Transverse colon (tissue), 4 donors: Measurements from ENCODE around the gene SEC14L1. TPM values are rescaled to one million over a fixed set of nuclear protein-coding genes. Genes with fewer than 3 reads are reported as not detected.
A peak's percentile ranks its signal among the peaks of the same experiment; 100 is the strongest.

Experiments
- DNase-seq: peaks from one replicate; pipeline ENCODE4 v3.0.0-alpha.2; 2019
- H3K27ac ChIP-seq, 4 donors: fragments of 200-600 bp; sonication (generic); 2 replicates each; pipeline ENCODE4 v1.5.1; 2016 to 2018; ENCODE audit warnings: inconsistent platforms in 4 of 4
- H3K27me3 ChIP-seq: fragments of 200-600 bp; sonication (generic); 2 replicates; pipeline ENCODE4 v1.5.1; 2017; ENCODE audit warnings: inconsistent platforms
- H3K36me3 ChIP-seq, 4 donors: fragments of 200-600 bp; sonication (generic); 2 replicates each; pipeline ENCODE4 v1.5.1; 2017 to 2019; ENCODE audit warnings: inconsistent platforms in 4 of 4
- H3K4me1 ChIP-seq, 4 donors: fragments of 200-600 bp; sonication (generic); 2 replicates each; pipeline ENCODE4 v1.5.1; 2017 to 2020; ENCODE audit warnings: inconsistent platforms in 4 of 4
- H3K4me3 ChIP-seq, 4 donors: fragments of 200-600 bp; sonication (generic); 1 replicate in 1 of 4; 2 replicates in 3 of 4; pipeline versions ENCODE4 v1.5.1 to v1.6.1; 2017 to 2019; ENCODE audit warnings: inconsistent platforms in 4 of 4
- H3K9me3 ChIP-seq, 2 donors: fragments of 200-600 bp; sonication (generic); 2 replicates each; pipeline ENCODE4 v1.5.1; 2017 to 2019; ENCODE audit warnings: inconsistent platforms in 2 of 2
- EP300 ChIP-seq: sonication (generic); formaldehyde crosslinking; IDR thresholded peaks from one replicate; pipeline ENCODE4 v1.6.1; 2017; ENCODE audit warnings: antibody characterized with exemption, low read depth
- POLR2A ChIP-seq: fragments of 450-650 bp; IDR thresholded peaks from one replicate; pipeline ENCODE4 v1.6.1; 2016; ENCODE audit warnings: antibody characterized with exemption, mild to moderate bottlenecking, moderate library complexity
- POLR2AphosphoS5 ChIP-seq, 3 donors: sonication (generic); formaldehyde crosslinking; IDR thresholded peaks; one replicate each; pipeline ENCODE4 v1.6.1; 2016; ENCODE audit warnings: antibody characterized with exemption in 3 of 3
- WGBS, 2 donors: methylation state at CpG; one replicate each; pipeline ENCODE4 v1.1.5; 2018; ENCODE audit warnings: low coverage in 1 of 2; 5-methylcytosine and 5-hydroxymethylcytosine counted together
- in situ Hi-C, 4 donors: fragments of 200-750 bp; cut with MboI; loops; one replicate each; pipeline versions ENCODE4 v1.15.0 to v1.15.1; 2017; ENCODE audit warnings: low sequenced_read_pairs in 3 of 4, low pct_ligation_motif_present in 1 of 4, low pct_unique_long_range_greater_than_20kb in 1 of 4
- intact Hi-C: fragments of 100-400 bp; cut with DNase I; formaldehyde crosslinking; loops from one replicate; pipeline ENCODE4 v1.15.1; 2023; ENCODE audit warnings: low total_unique reads
- total RNA-seq, 4 donors: library from RNA; depleted of rRNA; stranded (reverse); fragments of >200 nt; gene quantifications; one replicate each; pipeline ENCODE4 v1.1.0, GENCODE V29; 2016
- TF ChIP-seq, protein P1 (sequence below), 5 experiments: fragments of 200-600 bp in 3 of 5; fragments of 450-650 bp in 2 of 5; sonication (generic) in 3 of 5; IDR thresholded peaks; 1 replicate in 2 of 5; 2 replicates in 3 of 5; pipeline ENCODE4 v1.5.1; 2016 to 2017; ENCODE audit warnings: antibody characterized with exemption in 5 of 5, inconsistent platforms in 3 of 5, mild to moderate bottlenecking in 2 of 5, moderate library complexity in 1 of 5

The SEC14L1 gene
- total RNA-seq, 4 donors from 2014 or later: 16.8 to 34.6 (median 23.8) TPM

DNA sequence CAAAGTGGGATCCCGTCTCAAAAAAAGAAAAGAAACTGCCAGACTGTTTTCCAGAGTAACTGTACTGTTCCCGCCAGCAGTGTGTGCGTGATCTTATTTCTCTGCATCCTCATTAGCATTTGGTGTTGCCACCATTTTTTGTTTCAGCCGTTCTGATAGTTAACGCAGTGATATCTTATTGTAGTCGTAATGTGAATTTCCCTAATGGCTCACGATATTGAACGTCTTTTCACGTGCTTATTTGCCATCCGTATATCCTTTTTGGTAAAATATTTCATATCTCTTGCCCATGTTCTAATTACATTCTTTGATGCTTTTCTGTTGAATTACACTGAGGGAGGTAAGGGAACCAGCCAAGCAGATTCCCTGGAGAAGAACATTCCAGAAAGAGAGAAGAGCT is 92.4 kb downstream of the SEC14L1 start:
- no peaks in the 10 kb centered on the region for H3K27me3 ChIP-seq
- no peak overlapping the region for H3K27ac ChIP-seq
- DNase-seq: no peak
- peaks cover 0 to 20% (median 16%) of the 10 kb centered on the region in 4 donors for H3K4me1 ChIP-seq
- in situ Hi-C loops: no loop called here
- WGBS, 2 donors: 93 to 97% methylated on average over 10 of the region's 10 CpGs
- no peaks in the 10 kb centered on the region for H3K9me3 ChIP-seq
- no peak overlapping the region for H3K4me3 ChIP-seq
- TF ChIP-seq, protein P1, sequence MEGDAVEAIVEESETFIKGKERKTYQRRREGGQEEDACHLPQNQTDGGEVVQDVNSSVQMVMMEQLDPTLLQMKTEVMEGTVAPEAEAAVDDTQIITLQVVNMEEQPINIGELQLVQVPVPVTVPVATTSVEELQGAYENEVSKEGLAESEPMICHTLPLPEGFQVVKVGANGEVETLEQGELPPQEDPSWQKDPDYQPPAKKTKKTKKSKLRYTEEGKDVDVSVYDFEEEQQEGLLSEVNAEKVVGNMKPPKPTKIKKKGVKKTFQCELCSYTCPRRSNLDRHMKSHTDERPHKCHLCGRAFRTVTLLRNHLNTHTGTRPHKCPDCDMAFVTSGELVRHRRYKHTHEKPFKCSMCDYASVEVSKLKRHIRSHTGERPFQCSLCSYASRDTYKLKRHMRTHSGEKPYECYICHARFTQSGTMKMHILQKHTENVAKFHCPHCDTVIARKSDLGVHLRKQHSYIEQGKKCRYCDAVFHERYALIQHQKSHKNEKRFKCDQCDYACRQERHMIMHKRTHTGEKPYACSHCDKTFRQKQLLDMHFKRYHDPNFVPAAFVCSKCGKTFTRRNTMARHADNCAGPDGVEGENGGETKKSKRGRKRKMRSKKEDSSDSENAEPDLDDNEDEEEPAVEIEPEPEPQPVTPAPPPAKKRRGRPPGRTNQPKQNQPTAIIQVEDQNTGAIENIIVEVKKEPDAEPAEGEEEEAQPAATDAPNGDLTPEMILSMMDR (IDR thresholded peaks at IDR 0.05): no peak
- TF ChIP-seq EP300: no peak
- no peak for TF ChIP-seq POLR2AphosphoS5 (IDR thresholded peaks at IDR 0.05)
- no peaks in the 10 kb centered on the region for H3K36me3 ChIP-seq
- intact Hi-C loops: no loop called here

DNA sequence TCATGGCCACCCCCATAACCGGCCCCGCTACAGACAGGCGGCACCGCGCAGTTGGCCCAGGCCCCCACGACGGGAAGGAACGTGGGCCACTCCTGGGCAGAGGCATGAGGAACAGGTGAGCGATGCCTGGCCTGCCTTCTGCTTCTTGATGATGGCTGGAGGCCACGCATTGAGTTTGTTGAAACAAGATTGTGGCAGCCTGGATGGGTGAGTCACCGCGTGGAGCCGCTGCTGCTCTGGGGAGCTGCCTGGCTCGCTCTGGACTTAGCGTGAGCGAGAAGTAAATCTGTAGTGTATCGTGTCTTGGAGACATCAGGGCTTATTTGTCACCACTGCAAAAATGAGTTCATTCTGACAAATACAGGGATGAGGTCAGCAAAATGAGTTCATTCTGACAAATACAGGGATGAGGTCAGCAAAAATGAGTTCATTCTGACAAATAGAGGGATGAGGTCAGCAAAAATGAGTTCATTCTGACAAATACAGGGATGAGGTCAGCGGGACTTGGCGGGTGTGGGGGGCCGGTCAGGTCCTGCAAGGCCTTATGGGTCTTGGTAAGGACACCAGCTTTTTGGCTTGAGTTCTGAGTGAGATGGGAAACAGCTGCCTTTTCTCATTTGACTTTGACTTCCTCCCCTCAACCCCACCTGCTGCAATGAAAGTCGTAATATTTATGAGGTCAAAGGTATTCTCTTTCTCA is 93.0 kb downstream of the SEC14L1 start:
- in situ Hi-C loops: no loop called here
- DNase-seq: peak; percentile 33

DNA sequence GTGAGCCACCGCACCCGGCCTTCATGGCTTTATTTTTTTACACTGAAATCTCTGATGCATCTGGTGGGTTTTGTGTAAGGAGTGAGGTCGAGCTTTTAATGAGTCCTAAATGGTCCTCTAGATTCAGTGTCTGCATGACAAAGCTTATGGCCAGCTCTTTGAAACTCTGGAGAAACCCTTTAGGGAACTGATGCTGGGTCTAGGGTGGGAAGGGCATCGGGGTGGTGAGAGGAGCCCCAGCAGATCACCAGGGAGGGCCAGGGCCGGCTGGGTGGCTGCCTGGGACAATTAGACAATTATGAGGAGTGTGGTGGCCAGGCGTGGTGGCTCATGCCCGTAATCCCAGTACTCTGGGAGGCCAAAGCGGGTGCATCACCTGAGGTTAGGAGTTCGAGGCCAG is 93.9 kb downstream of the SEC14L1 start:
- no peak for DNase-seq
- H3K27ac ChIP-seq: peak overlapping the region; percentile 48 to 78 (median 70)
- intact Hi-C loops: no loop called here
- H3K36me3 ChIP-seq: no peaks in the 10 kb centered on the region
- no peaks in the 10 kb centered on the region for H3K27me3 ChIP-seq
- peaks cover 0 to 20% (median 16%) of the 10 kb centered on the region in 4 donors for H3K4me1 ChIP-seq
- in situ Hi-C loops: no loop called here
- TF ChIP-seq POLR2AphosphoS5 (IDR thresholded peaks at IDR 0.05) (no peak), EP300 (no peak), POLR2A (no peak)
- TF ChIP-seq, protein P1 (IDR thresholded peaks at IDR 0.05): no peak
- WGBS, 2 donors: 80 to 83% methylated on average over 1 to 9 of the region's 9 CpGs
- H3K9me3 ChIP-seq: no peaks in the 10 kb centered on the region
- no peak overlapping the region for H3K4me3 ChIP-seq

More for the DNA sequence above, 93.0 kb downstream of the SEC14L1 start:
- intact Hi-C loops: no loop called here
- H3K36me3 ChIP-seq: no peaks in the 10 kb centered on the region
- no peak overlapping the region for H3K4me3 ChIP-seq
- 66 to 72% methylated on average over 4 to 21 of the region's 21 CpGs for WGBS, 2 donors
- no peaks in the 10 kb centered on the region for H3K9me3 ChIP-seq
- TF ChIP-seq POLR2A (no peak), POLR2AphosphoS5 (IDR thresholded peaks at IDR 0.05) (no peak), EP300 (no peak)
- TF ChIP-seq, protein P1 (IDR thresholded peaks at IDR 0.05): no peak
- H3K4me1 ChIP-seq: peaks cover 0 to 20% (median 16%) of the 10 kb centered on the region in 4 donors
- H3K27me3 ChIP-seq: no peaks in the 10 kb centered on the region
- peak overlapping the region in 1 of 4 donors; percentile 31 for H3K27ac ChIP-seq

DNA sequence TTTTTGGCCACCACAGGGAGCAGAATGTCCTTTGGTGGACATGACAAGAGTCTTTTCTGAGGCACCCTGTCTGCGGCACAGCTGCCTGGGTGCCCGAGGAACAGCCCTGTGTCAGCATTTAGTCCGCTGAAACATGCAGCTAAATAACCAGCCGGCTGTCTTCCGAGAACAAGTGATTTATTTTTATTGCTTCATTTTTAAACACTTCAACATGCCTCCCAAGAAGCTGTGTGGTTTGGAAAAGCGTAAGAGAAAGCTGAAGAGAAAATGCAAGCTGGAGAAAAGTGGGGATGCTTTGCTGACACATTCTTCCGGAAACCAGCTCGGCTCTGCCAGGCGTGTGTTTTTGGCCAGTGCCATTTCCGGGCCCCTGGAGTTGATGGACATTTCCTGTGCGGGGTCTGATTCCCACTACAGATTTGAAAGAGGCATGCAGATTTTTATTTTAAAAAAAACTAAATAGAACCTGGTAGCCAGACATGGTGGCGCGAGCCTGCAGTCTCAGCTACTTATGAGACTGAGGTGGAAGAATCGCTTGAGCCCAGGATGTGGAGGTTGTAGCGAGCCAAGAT is 94.7 kb downstream of the SEC14L1 start:
- Histone ChIP-seq H3K36me3 (no peaks in the 10 kb centered on the region), H3K9me3 (no peaks in the 10 kb centered on the region), H3K27ac (peak overlapping the region; percentile 48 to 78 (median 70)), H3K4me1 (peaks cover 0 to 20% (median 16%) of the 10 kb centered on the region in 4 donors), H3K27me3 (no peaks in the 10 kb centered on the region), H3K4me3 (peak overlapping the region in 1 of 4 donors; percentile 10)
- no peak for DNase-seq
- WGBS, 2 donors: 15 to 30% methylated on average over 11 to 15 of the region's 15 CpGs
- in situ Hi-C loops: no loop called here
- TF ChIP-seq EP300 (no peak), POLR2A (no peak), POLR2AphosphoS5 (IDR thresholded peaks at IDR 0.05) (peak; percentile 26 to 53 (median 36))
- TF ChIP-seq, protein P1 (IDR thresholded peaks at IDR 0.05): no peak
- intact Hi-C loops: no loop called here
